HL-60/S4 (cell line): ENCODE data around the gene RASSF5.

ENCODE experiments used
- in situ Hi-C: fragments of 300-500 bp; cut with MboI; formaldehyde crosslinking; loops from 2 replicates; pipeline ENCODE4 v1.14.3; 2022; ENCODE audit warnings: low sequenced_read_pairs

Gene RASSF5

DNA sequence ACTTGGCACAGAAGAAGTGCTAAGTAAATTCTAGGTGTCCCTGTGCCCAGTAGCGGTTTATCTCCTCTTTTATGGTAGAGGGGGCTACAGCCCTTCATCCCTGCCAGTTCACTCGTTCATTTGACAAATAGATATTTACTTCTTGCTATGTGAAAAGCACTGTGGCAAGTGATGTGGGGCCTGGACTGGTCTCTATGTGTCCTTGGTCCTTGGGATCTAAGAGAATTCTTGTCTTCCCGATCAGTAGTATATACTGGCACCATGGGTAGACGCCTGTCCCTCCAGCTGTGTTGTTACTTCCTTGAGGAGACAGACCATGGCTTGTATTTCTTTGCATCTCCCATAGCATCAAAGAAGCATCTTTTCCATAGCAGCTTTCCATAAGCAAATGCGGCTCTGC, 75.2 kb downstream of the RASSF5 start:
- in situ Hi-C loops, result loop anchor here (5.0 kb wide), 2 partner anchors 35 to 95 kb away; no protein-coding TSS in a partner anchor

DNA sequence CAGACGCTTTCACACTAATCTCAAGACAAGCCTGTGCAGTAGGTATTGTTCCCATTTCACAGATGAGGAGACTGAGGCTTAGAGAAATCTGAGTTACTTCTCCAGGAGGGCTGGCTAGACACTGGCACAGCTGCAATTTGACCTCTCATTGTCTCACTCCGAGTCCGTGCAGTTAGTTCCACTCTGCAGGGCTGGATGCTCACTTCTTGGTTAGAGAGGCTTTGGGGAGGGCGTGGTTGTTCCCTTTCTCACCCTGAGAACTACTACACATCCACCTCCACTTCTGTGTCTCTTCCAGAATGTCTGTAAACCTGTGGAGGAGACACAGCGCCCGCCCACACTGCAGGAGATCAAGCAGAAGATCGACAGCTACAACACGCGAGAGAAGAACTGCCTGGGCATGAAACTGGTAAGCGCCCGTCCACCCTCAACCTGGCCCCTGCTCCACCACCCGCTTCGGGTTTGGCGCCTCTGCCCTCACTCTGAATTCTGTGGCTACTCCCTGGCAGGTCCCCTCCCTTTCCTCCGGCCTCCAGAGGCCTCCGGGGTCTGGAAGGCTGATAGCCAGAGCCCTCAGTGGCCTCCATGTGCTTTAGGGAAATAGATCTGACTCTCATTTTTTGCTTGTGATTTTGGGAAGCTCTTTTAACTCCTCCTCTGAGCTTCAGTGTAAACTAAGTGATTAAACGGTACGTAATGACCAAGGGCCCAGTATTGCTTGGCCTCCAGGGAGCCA, 75.8 kb downstream of the RASSF5 start:
- in situ Hi-C loops, result loop anchor here (5.0 kb wide), 2 partner anchors 36 to 96 kb away; no protein-coding TSS in a partner anchor

DNA sequence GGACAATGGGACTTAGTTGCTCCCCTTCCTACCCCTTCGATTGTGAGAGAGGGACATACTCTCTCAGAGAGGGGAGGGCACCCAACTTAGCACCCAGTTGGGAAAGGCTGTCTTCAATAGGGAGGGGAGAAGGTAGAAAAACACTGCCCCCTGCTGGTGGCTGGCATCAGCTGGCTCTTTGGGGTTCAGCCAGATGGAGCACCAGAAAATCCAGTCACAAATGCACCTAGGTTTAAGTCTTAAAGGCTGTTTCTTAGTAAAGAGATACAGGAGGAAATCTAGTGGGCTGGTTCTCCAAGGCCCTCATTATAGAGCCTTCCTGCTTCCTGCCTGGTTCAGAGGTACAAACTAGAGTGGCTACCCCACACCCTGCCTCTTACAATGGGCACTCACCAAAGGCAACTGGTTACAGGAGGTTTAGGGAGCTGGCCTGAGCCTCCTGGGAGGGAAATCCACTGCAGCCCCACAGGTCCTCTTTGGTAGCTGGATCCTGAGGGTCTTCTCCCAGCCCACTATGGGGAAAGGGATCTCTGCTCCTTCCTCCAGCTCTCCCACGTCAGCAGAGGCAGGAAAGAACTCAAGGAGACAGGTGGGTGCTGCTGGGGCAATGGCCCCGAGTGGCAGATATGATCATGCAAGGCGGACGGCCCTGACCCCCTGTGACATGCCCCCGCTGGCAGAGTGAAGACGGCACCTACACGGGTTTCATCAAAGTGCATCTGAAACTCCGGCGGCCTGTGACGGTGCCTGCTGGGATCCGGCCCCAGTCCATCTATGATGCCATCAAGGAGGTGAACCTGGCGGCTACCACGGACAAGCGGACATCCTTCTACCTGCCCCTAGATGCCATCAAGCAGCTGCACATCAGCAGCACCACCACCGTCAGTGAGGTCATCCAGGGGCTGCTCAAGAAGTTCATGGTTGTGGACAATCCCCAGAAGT, 76.6 kb downstream of the RASSF5 start:
- in situ Hi-C loops, result loop anchor here (5.0 kb wide), 2 partner anchors 37 to 97 kb away; no protein-coding TSS in a partner anchor

DNA sequence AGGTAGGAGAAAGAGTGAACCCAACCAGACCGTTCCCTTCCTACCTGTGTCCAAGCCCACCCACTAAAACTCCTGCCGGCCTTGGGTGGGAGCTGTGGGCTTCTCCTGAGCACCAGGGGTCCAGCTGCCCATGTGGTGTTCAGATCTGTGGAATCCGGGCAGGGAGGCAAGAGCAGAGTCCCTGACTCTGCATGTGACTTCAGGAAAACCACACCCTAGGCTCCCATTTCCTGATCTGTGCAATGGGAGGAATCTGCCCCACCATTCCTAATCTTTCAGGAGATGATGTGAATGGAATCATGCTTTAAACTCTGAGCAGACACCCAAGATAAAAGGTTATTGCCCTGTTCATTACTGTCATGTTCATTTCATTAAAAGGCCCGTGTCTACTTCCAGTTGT, 77.4 kb downstream of the RASSF5 start:
- in situ Hi-C loops, result loop anchor here (5.0 kb wide), 2 partner anchors 37 to 97 kb away; no protein-coding TSS in a partner anchor

DNA sequence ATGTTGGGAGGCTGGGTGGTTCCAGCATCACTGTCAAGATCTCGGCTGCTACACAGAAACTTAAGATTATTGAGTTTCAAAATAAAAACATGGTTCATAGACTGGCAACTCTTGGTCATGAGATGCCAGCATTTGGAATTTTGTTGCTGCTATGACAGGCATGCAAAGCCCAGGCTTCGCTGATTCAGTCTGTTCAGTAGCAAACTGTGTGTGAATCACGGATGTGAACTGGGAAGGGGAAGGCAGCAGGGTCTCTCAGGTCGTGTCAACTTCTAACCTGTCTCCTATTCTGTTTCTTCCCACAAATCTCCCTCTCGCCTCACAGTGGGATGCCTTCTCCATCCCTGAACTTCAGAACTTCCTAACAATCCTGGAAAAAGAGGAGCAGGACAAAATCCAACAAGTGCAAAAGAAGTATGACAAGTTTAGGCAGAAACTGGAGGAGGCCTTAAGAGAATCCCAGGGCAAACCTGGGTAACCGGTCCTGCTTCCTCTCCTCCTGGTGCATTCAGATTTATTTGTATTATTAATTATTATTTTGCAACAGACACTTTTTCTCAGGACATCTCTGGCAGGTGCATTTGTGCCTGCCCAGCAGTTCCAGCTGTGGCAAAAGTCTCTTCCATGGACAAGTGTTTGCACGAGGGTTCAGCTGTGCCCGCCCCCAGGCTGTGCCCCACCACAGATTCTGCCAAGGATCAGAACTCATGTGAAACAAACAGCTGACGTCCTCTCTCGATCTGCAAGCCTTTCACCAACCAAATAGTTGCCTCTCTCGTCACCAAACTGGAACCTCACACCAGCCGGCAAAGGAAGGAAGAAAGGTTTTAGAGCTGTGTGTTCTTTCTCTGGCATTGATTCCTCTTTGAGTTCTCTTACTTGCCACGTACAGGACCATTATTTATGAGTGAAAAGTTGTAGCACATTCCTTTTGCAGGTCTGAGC, 79.4 kb downstream of the RASSF5 start:
- in situ Hi-C loops, result no loop called here

DNA sequence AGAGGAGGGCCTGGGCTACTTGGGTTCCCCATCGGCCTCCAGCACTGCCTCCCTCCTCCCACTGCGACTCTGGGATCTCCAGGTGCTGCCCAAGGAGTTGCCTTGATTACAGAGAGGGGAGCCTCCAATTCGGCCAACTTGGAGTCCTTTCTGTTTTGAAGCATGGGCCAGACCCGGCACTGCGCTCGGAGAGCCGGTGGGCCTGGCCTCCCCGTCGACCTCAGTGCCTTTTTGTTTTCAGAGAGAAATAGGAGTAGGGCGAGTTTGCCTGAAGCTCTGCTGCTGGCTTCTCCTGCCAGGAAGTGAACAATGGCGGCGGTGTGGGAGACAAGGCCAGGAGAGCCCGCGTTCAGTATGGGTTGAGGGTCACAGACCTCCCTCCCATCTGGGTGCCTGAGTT, 80.6 kb downstream of the RASSF5 start:
- in situ Hi-C loops, result no loop called here

DNA sequence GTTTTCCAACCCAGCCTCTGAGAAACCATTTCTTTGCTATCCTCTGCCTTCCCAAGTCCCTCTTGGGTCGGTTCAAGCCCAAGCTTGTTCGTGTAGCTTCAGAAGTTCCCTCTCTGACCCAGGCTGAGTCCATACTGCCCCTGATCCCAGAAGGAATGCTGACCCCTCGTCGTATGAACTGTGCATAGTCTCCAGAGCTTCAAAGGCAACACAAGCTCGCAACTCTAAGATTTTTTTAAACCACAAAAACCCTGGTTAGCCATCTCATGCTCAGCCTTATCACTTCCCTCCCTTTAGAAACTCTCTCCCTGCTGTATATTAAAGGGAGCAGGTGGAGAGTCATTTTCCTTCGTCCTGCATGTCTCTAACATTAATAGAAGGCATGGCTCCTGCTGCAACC, 81.2 kb downstream of the RASSF5 start:
- in situ Hi-C loops, result no loop called here

DNA sequence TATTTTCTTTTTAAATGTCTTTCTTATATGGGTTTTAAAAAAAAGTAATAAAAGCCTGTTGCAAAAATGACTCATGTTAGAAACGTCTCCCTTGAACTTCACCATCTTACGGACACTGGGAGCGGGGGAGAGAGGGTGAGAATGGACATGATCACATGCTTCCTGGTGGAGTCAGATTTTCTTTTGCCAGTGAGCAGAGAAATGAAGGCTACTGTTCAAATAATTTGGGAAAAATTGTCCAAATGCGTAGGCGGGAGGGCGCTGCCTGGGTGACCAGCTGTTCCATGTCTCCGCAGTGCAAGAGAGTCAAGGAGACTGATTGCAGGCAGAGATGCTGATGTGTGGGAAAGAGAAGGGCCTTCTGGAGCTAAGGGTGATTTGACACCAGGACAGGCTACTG, 81.9 kb downstream of the RASSF5 start:
- in situ Hi-C loops, result no loop called here

DNA sequence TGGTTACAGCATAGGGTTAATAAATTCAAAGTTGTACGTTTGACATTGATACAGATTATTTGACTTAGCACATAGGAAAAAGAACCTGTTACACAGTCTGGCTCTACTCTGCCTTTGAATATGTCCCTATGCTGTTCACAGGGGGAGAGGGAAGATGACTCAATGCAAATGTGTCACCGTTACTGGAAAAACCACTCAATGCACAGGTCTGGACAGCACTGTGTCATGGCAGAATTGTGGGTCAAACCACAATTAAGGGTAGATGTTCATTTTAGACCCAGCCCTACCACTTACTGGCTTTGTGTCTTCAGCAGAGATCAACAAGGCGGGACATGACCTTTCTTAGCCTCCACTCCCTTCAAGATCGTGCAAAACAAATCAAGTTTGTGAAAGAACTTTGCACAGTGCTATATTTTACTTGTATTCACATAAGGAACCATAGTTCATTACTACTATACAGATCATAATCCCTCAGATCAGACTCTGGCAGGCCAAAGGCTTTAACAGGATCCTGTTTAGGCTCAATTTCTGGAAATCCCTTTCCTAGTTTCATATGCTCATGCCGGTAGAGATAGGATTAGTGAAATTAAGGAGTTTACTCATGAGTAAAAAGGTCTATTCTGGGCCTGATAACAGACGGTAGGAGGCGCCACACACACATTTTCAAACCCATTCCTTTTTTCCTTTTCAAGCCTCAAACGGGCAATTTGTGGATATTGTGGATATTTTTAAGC, 82.9 kb downstream of the RASSF5 start:
- in situ Hi-C loops, result no loop called here

DNA sequence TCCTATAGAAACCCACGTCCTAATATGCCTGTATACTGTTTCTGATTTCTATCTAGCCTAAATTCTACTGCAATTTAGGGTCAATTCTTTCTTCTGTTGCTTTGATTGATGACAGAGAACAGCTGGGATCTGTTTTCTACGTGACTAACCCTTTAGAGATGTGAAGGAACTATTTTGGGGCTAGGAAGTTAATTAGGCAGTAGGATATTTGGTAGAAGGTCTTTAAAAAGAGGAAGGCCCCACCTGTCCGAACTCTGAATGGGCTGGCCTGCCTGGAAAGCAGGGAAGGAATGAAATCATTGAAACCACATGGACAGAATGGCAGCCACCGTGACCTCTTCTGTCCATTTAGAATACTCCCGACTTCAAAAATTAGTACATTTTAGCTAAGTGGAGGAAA, 83.9 kb downstream of the RASSF5 start:
- in situ Hi-C loops, result no loop called here

DNA sequence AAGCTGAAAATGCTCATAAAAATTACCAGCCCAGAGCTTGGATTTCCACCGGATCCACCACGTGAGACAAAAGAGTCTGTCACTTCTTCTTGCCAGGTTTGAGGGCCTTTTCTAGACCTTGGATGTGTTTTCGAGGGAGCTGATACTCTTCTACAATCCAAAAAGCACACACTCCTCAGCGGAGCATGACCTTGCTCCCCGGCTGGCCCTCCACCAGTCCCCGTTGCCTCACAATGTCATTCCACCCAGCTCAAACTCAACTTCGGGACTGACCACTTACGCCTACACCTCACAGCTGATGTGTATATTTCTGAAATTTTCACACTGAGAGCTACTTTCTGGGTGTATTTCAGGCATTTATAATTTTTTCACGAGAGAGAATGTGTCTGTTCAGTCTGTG, 84.4 kb downstream of the RASSF5 start:
- in situ Hi-C loops, result no loop called here

DNA sequence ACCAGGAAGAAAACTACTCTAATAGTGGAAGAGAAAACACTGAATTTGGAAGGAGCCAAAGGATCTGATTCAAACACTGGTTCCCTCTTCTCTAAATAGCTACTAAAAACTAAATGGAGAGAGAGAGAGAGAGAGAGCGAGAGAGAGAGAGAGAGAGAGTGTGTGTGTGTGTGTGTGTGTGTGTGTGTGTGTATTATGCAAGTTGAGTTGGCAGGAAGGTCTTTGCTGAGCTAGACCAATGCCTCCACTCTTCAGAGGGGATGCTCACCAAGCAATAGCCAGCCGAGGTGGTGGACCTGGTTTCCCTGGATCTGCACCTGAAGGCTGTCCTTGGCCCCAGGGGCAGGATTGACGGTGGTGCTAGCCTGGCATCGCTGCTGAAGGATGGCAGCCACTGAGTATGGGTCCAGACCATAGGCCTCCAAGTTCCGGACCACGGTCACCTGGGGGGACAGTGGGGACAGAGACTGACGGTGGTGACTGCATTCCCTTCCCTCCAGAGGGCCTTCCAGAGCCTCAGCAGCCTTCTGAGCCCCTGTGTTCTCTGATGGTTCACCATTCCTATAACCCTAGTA, 86.1 kb downstream of the RASSF5 start:
- in situ Hi-C loops, result no loop called here

DNA sequence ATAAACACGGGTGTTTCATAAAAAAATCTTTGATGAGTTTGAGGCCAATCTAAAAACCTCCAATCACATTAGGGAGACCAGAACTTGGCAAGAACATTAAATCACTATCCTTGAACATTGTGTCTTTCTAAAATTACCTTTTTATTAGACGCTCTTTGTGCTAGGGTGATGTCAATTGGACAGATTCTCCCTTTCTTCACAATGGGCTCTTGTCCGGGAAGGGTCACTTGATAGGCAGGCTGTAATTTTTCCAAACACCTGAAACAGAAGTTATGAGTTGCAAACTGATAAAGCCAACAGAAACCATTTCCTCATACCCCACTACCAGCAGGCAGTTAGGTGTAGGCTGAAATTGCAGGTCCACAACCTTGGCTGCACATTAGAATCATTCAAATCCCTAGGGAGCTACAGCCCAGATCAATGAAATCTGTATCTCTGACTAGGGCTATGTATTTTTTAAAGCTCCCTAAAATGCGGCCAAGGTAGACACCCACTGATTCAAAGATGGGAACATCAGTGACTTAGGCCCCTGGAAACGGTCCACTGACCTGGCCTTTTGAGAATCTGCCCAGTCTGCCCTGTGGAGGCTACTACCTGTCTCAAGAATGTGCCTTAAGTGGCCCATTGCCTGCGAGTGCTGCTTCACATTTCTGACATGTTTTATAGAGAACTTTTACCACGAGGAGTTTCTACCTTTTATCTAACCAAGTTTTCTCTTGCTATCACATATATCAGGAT, 88.4 kb downstream of the RASSF5 start:
- in situ Hi-C loops, result no loop called here

DNA sequence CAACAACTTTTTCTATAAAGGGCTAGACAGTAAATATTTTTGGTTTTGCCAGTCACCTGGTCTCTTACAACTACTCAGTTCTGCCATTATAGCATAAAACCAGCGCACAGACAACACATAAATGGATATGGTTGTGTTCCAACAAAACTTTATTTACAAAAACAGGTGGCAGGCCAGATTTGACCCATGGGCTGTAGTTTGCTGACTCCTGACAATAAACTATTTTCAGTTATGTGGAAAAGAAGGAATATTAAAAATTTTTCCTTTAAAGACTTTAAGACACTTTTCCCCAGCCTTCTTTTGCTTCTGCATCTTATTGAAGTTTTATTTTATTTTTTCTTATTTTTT, 89.0 kb downstream of the RASSF5 start:
- in situ Hi-C loops, result no loop called here

DNA sequence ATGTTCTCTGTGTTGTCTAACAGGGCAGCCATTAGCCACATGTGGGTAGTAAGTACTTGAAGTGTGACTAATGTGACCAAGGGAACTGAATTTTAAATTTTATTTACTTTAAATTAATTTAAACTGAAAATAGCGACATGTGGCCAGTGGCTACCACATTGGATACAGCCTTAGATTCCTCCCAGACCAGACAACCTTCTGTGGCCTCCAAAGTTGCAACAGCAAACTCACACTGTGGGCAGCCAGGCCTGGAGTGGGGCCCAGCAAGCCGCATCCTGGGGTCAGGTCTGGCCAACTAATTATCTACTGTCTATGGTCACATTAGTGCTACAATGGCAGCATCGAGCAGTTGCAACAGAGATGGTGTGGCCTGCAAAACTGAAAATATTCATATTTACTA, 93.2 kb downstream of the RASSF5 start:
- in situ Hi-C loops, result no loop called here

DNA sequence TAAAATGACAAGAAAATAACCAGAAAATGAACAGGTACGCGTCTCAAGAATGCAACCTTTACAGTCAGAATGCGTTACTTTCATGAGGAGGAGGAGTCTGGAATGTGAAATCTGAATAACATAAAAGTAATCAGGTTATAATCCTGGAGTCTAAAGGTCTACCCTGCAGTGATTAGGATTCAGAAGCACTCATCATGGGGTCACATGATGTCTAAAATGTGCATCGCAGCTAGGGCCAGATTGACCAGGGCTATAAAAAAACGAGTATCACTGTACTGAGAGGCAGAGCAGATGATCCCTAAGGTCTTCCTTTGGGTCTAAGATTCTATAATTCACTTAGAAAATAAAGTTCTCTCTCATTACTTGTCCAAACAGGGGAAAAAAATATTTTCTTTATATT, 97.5 kb downstream of the RASSF5 start:
- in situ Hi-C loops, result no loop called here

DNA sequence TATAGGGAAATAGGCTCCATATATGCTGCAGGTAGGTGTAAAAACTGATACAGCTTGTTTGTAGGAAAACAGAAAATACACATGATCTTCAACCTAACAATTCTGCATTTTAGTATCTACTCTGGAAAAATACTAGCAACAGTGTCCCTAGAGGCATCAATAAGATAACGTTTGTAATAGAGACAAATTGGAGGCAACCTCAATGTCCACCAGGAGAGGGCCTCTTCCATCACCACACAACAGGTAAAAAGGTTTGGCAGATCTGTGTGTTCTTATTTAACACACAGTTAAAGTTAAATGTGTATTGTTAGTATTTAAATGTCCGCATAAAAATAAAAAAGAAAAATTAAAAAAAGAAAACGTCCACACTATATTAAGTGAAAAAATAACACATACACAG, 99.5 kb downstream of the RASSF5 start:
- in situ Hi-C loops, result no loop called here

DNA sequence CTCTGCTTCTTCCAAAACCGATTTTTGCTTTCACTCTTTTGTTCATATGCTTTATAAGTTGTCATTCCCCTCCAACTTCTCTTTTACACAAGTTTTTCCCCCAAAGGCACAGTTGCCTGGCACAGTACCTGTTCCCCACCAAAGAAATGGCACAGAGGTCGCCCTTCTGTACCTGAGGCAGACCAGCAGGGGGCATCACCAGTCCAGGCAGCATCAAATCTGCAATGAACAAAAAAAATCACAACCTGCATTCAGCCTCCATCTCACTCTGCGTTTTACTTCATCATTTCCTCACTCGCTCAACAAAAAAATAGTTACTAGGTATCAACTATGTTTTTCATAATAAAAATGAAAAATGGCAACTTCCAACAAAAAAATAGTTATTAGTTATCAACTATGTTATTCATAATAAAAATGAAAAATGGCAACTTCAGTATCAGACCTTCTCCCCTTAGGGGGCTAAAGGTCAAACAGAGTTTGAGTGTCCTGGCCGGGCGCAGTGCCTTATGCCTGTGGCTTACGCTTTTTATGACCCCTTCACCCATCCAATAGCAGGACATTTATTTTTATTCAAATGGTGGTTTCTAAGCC, 100.9 kb downstream of the RASSF5 start:
- in situ Hi-C loops, result no loop called here
